Activated CD8-positive, alpha-beta T cell treated with anti-CD3 and anti-CD28 coated beads for 36 hours (primary cell): ENCODE data around the gene P2RX1. TPM values are rescaled to one million over a fixed set of nuclear protein-coding genes. Genes with fewer than 3 reads are reported as not detected.
A peak's percentile ranks its signal among the peaks of the same experiment; 100 is the strongest.

Experiments used
- ATAC-seq: fragments of 200-7000 bp; cut with Tn5 transposase; one replicate; pipeline ENCODE4 v1.10.0; 2021; ENCODE audit warnings: mild to moderate bottlenecking, moderate library complexity
- CTCF ChIA-PET: fragments of 350-600 bp; sonication (Branson Sonifier 250); formaldehyde crosslinking; loops from one replicate; lab custom pipeline; 2021; ENCODE audit warnings: antibody characterized with exemption; lab: Charles Lee
- POLR2A ChIA-PET: fragments of 350-600 bp; sonication (Branson Sonifier 250); formaldehyde crosslinking; loops from one replicate; lab custom pipeline; 2021; ENCODE audit warnings: antibody characterized with exemption; lab: Charles Lee
- DNase-seq: peaks from one replicate; pipeline ENCODE4 v3.0.0-alpha.2; 2020
- H3K27ac Mint-ChIP-seq: one replicate; pipeline ENCODE4 v1.8.0; 2021; ENCODE audit warnings: mild to moderate bottlenecking, mixed read lengths
- H3K27me3 Mint-ChIP-seq: one replicate; pipeline ENCODE4 v1.8.0; 2021; ENCODE audit warnings: mixed read lengths
- H3K36me3 Mint-ChIP-seq: one replicate; pipeline ENCODE4 v1.8.0; 2021; ENCODE audit warnings: low read depth, mixed read lengths
- H3K4me1 Mint-ChIP-seq: one replicate; pipeline ENCODE4 v1.8.0; 2021; ENCODE audit warnings: low read depth, mixed read lengths
- H3K4me3 Mint-ChIP-seq: one replicate; pipeline ENCODE4 v1.8.0; 2021; ENCODE audit warnings: mild to moderate bottlenecking, moderate library complexity, mixed read lengths
- H3K9me3 Mint-ChIP-seq: one replicate; pipeline ENCODE4 v1.8.0; 2021; ENCODE audit warnings: mixed read lengths
- intact Hi-C: fragments of 100-400 bp; cut with micrococcal nuclease; formaldehyde crosslinking; loops from one replicate; pipeline ENCODE4 v1.10.0; 2022
- total RNA-seq, 2 experiments: library from RNA; stranded (reverse); gene quantifications; one replicate each; pipeline ENCODE4 v1.2.3, GENCODE V29; 2021
- TF ChIP-seq, protein P1 (sequence below): fragments of 200-600 bp; IDR thresholded peaks from one replicate; pipeline ENCODE4 v1.8.0; 2022; ENCODE audit warnings: antibody characterized with exemption, mild to moderate bottlenecking

P2RX1 gene
- total RNA-seq, 2 experiments from 2014 or later: 0.43 to 1.7 TPM

DNA sequence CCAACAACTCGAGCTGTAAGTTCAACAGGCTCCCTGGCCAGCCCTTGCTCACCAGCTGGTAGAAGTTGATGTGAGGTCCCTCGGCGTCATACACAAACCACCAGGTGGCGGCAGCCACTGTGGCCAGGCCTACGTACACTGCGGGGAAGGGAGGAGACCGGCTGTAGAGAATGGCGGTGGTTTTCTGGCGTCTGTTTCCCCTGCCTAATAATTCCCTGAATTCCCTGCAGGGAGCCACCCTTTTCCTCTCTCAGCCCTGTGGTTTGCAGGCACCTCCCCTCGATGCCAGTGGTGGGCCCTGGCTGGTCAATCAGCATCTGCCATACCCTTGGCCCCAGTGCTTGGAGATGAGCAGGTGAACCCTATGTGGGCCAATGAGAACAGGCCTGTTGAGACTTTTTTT lies 18.9 kb upstream of the P2RX1 start:
- TF ChIP-seq, protein P1, sequence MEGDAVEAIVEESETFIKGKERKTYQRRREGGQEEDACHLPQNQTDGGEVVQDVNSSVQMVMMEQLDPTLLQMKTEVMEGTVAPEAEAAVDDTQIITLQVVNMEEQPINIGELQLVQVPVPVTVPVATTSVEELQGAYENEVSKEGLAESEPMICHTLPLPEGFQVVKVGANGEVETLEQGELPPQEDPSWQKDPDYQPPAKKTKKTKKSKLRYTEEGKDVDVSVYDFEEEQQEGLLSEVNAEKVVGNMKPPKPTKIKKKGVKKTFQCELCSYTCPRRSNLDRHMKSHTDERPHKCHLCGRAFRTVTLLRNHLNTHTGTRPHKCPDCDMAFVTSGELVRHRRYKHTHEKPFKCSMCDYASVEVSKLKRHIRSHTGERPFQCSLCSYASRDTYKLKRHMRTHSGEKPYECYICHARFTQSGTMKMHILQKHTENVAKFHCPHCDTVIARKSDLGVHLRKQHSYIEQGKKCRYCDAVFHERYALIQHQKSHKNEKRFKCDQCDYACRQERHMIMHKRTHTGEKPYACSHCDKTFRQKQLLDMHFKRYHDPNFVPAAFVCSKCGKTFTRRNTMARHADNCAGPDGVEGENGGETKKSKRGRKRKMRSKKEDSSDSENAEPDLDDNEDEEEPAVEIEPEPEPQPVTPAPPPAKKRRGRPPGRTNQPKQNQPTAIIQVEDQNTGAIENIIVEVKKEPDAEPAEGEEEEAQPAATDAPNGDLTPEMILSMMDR: peak; percentile 30
- peaks cover 45% of the 10 kb centered on the region for H3K36me3 Mint-ChIP-seq
- no peak overlapping the region for H3K4me3 Mint-ChIP-seq
- H3K9me3 Mint-ChIP-seq: no peaks in the 10 kb centered on the region
- ATAC-seq: peak; percentile 75
- no peaks in the 10 kb centered on the region for H3K27me3 Mint-ChIP-seq
- ChIA-PET CTCF (interaction anchor here (0.7 to 1.3 kb wide), 4 partner anchors 21 to 74 kb away, joined by 3 read pairs; no protein-coding TSS in a partner anchor), POLR2A (interaction anchor here (1.5 kb wide), 1 partner anchor 11 kb away, joined by 3 read pairs; no protein-coding TSS in a partner anchor)
- DNase-seq: peak; percentile 59
- intact Hi-C loops: no loop called here
- no peak overlapping the region for H3K27ac Mint-ChIP-seq
- H3K4me1 Mint-ChIP-seq: no peaks in the 10 kb centered on the region

DNA sequence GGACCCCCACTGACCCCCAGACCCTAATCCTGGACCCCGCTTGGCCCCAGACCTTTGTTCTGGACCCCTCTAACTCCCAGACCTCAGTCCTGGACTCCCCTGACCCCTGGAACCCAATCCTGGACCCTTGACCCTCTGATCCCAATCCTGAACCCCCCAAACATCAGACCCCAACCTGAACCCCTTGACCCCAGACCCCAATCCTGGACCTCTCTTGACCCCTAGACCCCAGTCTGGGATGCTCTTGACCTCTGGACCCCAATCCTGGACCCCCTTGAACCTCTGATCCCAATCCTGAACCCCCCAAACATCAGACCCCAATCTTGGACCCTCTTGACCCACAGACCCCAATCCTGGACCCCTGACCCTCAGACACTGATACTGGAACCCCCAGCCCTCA lies 13.5 kb upstream of the P2RX1 start:
- H3K4me1 Mint-ChIP-seq: no peaks in the 10 kb centered on the region
- ChIA-PET CTCF (no interaction called here), POLR2A (no interaction called here)
- no peak for ATAC-seq
- intact Hi-C loops: no loop called here
- no peak for DNase-seq
- H3K4me3 Mint-ChIP-seq: no peak overlapping the region
- H3K27me3 Mint-ChIP-seq: no peaks in the 10 kb centered on the region
- TF ChIP-seq, protein P1: no peak
- H3K36me3 Mint-ChIP-seq: peaks cover 17% of the 10 kb centered on the region
- no peak overlapping the region for H3K27ac Mint-ChIP-seq
- H3K9me3 Mint-ChIP-seq: no peaks in the 10 kb centered on the region

DNA sequence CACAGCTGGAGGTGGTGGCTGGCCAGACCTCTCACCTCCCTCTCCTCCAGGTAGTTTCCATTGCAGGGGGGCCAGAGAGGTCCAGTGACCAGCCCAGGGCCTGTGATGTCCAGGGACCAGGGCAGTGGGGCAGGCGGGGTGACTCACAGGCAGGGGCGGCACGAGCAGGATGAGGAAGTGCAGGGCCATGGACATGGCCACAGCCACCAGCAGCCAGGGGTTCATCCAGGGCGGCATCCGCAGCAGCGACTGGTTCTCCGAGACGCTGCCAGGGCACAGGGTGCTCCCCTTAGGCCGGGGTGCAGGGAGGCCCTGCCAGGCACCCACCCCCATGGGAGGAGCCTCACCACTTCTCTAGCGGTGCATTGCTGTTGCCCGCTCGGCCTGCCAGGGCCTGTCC lies 12.9 kb upstream of the P2RX1 start:
- no peak for DNase-seq
- Mint-ChIP-seq H3K36me3 (peaks cover 17% of the 10 kb centered on the region), H3K4me3 (no peak overlapping the region), H3K4me1 (no peaks in the 10 kb centered on the region), H3K27ac (no peak overlapping the region), H3K27me3 (no peaks in the 10 kb centered on the region), H3K9me3 (no peaks in the 10 kb centered on the region)
- ChIA-PET CTCF (no interaction called here), POLR2A (interaction anchor here (0.8 kb wide), 1 partner anchor 9 kb away, joined by 3 read pairs; no protein-coding TSS in a partner anchor)
- intact Hi-C loops: no loop called here
- TF ChIP-seq, protein P1: no peak
- no peak for ATAC-seq

DNA sequence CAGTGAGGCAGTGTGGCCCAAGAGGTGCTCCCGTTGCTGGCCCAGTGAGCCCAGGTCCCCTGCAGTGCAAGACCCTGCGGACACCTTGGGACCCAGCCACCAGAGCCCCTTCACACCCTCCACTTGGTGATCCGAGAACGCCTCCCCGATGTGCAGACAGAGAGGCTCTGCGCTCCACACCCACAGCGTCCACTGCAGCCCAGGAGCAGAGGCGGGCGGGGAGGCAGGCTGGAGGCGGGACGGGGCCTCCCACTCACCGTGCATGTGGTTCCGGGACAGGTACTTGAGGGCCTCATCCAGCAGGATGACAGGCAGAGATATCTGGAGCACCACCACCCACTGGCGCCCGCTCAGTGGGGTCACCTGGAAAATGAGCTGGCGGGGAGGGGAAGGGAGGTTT lies 12.1 kb upstream of the P2RX1 start:
- ChIA-PET CTCF (no interaction called here), POLR2A (interaction anchor here (0.8 kb wide), 1 partner anchor 10 kb away, joined by 3 read pairs; no protein-coding TSS in a partner anchor)
- DNase-seq (no peak), ATAC-seq (no peak)
- Mint-ChIP-seq H3K4me3 (no peak overlapping the region), H3K9me3 (no peaks in the 10 kb centered on the region), H3K27me3 (no peaks in the 10 kb centered on the region), H3K36me3 (peaks cover 17% of the 10 kb centered on the region), H3K4me1 (no peaks in the 10 kb centered on the region), H3K27ac (no peak overlapping the region)
- TF ChIP-seq, protein P1: no peak
- intact Hi-C loops: no loop called here

DNA sequence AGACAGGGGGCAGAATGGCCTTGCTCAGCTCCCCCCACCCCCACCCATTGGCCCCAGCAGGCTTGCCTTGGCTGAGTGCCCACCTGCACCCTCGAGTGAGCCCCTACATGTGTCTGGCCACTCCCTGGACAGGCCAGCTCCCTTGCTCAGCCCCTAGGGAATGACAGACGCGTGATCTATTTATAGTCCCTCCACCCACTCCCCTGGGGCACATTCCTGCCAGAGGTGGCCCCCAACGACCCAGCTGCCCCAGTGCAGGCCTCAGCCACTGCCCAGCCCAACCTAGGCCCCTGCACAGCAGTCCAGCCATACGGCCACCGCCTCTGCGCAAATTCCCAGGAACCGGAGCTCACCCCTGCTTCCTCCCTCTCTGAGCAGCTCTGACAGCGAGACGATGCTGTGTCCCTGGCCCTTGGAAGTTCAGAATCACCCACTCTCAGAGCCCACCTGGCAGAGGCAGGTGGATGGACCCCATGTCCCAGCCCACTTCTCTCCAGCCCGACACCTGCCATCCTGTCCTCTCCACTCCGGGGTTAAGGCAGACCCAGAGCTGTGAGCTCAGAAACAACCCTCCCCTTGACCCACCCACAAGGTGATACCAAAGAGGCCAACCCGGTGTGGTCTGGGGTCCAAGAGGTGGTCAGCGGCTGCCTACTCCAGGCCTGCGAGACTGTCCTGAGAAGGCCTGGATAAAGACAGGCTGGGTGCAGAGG lies 11.5 kb upstream of the P2RX1 start:
- no peaks in the 10 kb centered on the region for H3K27me3 Mint-ChIP-seq
- no peak for DNase-seq
- no peaks in the 10 kb centered on the region for H3K4me1 Mint-ChIP-seq
- H3K27ac Mint-ChIP-seq: no peak overlapping the region
- TF ChIP-seq, protein P1: no peak
- peaks cover 16% of the 10 kb centered on the region for H3K36me3 Mint-ChIP-seq
- intact Hi-C loops: no loop called here
- H3K4me3 Mint-ChIP-seq: no peak overlapping the region
- no peak for ATAC-seq
- CTCF ChIA-PET: no interaction called here
- POLR2A ChIA-PET: no interaction called here
- no peaks in the 10 kb centered on the region for H3K9me3 Mint-ChIP-seq
